Left lung (tissue), 10 donors: Measurements from ENCODE around the gene ZDHHC6. TPM values are rescaled to one million over a fixed set of nuclear protein-coding genes. Genes with fewer than 3 reads are reported as not detected.
A peak's percentile ranks its signal among the peaks of the same experiment; 100 is the strongest.

Source experiments
- ATAC-seq: fragments of 200-7000 bp; cut with Tn5 transposase; one replicate; pipeline ENCODE4 v1.9.1; 2020; ENCODE audit warnings: moderate library complexity
- DNase-seq, 4 donors: peaks; one replicate each; pipeline ENCODE4 v3.0.0-alpha.2; 2013 to 2020
- H3K27ac ChIP-seq, 2 donors: fragments of 200-600 bp; sonication (generic) in 1 of 2; one replicate each; pipeline versions ENCODE4 v1.5.0 to v1.8.0; 2020 to 2021
- H3K27me3 ChIP-seq, 2 donors: fragments of 200-600 bp; sonication (generic) in 1 of 2; one replicate each; pipeline versions ENCODE4 v1.5.0 to v1.8.0; 2020 to 2021
- H3K36me3 ChIP-seq, 2 donors: fragments of 200-600 bp; sonication (generic) in 1 of 2; one replicate each; pipeline versions ENCODE4 v1.5.0 to v1.8.0; 2020 to 2021
- H3K4me1 ChIP-seq, 2 donors: fragments of 200-600 bp; one replicate each; pipeline ENCODE4 v1.8.0; 2021
- H3K4me3 ChIP-seq, 2 donors: fragments of 200-600 bp; sonication (generic) in 1 of 2; one replicate each; pipeline versions ENCODE4 v1.5.0 to v1.8.0; 2020 to 2021; ENCODE audit warnings: mild to moderate bottlenecking in 1 of 2
- H3K9me3 ChIP-seq, 2 donors: fragments of 200-600 bp; sonication (generic) in 1 of 2; one replicate each; pipeline versions ENCODE4 v1.5.0 to v1.8.0; 2020 to 2021
- CTCF ChIP-seq, 2 donors: fragments of 200-600 bp; sonication (generic) in 1 of 2; IDR thresholded peaks; one replicate each; pipeline versions ENCODE4 v1.5.0 to v1.8.0; 2021; ENCODE audit warnings: antibody characterized with exemption in 2 of 2
- intact Hi-C, 2 donors: fragments of 100-400 bp; cut with DNase I; formaldehyde crosslinking; loops; one replicate each; pipeline versions ENCODE4 v1.11.2 to v1.14.2; 2022
- polyA plus RNA-seq, 6 donors: library from polyadenylated mRNA; unstranded; fragments of 120-200 nt; gene quantifications; one replicate each; pipeline ENCODE4 v1.2.1, GENCODE V29; 2013; ENCODE audit not compliant: insufficient read length in 6 of 6
- total RNA-seq, 2 donors: library from RNA; stranded (reverse); fragmentation: NEBNext Ultra II Directional; extraction: Animal tissue kit (Norgen Biotek cat#: 25700); gene quantifications; one replicate each; pipeline ENCODE4 v1.2.1, GENCODE V29; 2021
- donor health status: DM: no; HTN: yes; CAD: no.
- donor health status: DM: no; HTN: no; CAD: no.

ZDHHC6 gene
- total and polyA plus RNA-seq, 8 donors, result 36.0 to 72.1 (median 61.4) TPM

- peak in 1 of 2 donors; percentile 34 for TF ChIP-seq CTCF (IDR thresholded peaks at IDR 0.05)
- Histone ChIP-seq H3K27me3 (no peaks in the 10 kb centered on the region), H3K9me3 (no peaks in the 10 kb centered on the region), H3K36me3 (peaks cover 0 to 93% of the 10 kb centered on the region in 2 donors), H3K4me1 (no peaks in the 10 kb centered on the region), H3K4me3 (no peak overlapping the region), H3K27ac (no peak overlapping the region)
- intact Hi-C loops, result loop anchor here in 1 of 2 donors (5.0 kb wide), 1 partner anchor 113 kb away; no protein-coding TSS in a partner anchor
- ATAC-seq (peak; percentile 65), DNase-seq (peak in 2 of 4 donors; percentile 4 to 19)
These were observed 11.6 kb downstream of the ZDHHC6 start for GRCh38 chr10:112434988-112435619.

- no peak for TF ChIP-seq CTCF (IDR thresholded peaks at IDR 0.05)
- intact Hi-C loops, result loop anchor here in 1 of 2 donors (5.0 kb wide), 1 partner anchor 111 kb away; no protein-coding TSS in a partner anchor
- Histone ChIP-seq H3K36me3 (peaks cover 0 to 93% of the 10 kb centered on the region in 2 donors), H3K27ac (no peak overlapping the region), H3K4me3 (no peak overlapping the region), H3K27me3 (no peaks in the 10 kb centered on the region), H3K4me1 (no peaks in the 10 kb centered on the region), H3K9me3 (no peaks in the 10 kb centered on the region)
- DNase-seq (no peak), ATAC-seq (no peak)
These were observed 13.6 kb downstream of the ZDHHC6 start for GRCh38 chr10:112433136-112433535.

- H3K27ac ChIP-seq, result no peak overlapping the region
These were observed 17.0 kb downstream of the ZDHHC6 start for GRCh38 chr10:112429654-112430230.

GRCh38 chr10:112429147-112429546 lies 17.6 kb downstream of the ZDHHC6 start:
- Histone ChIP-seq H3K9me3 (no peaks in the 10 kb centered on the region), H3K27me3 (no peaks in the 10 kb centered on the region), H3K4me3 (no peak overlapping the region), H3K4me1 (no peaks in the 10 kb centered on the region), H3K36me3 (peaks cover 0 to 100% of the 10 kb centered on the region in 2 donors), H3K27ac (no peak overlapping the region)
- intact Hi-C loops, result no loop called here
- TF ChIP-seq CTCF (IDR thresholded peaks at IDR 0.05), result no peak
- no peak for ATAC-seq
- no peak for DNase-seq

More at GRCh38 chr10:112429654-112430230, 17.0 kb downstream of the ZDHHC6 start:
- H3K9me3 ChIP-seq, result no peaks in the 10 kb centered on the region
- peaks cover 0 to 100% of the 10 kb centered on the region in 2 donors for H3K36me3 ChIP-seq
- ATAC-seq, result no peak
- no peak for TF ChIP-seq CTCF (IDR thresholded peaks at IDR 0.05)
- H3K27me3 ChIP-seq, result no peaks in the 10 kb centered on the region
- intact Hi-C loops, result loop anchor here in 1 of 2 donors (5.0 kb wide), 1 partner anchor 107 kb away; no protein-coding TSS in a partner anchor
- H3K4me3 ChIP-seq, result no peak overlapping the region
- H3K4me1 ChIP-seq, result no peaks in the 10 kb centered on the region
- peak in 1 of 4 donors; percentile 56 for DNase-seq

- Histone ChIP-seq H3K27ac (no peak overlapping the region), H3K4me3 (no peak overlapping the region), H3K9me3 (no peaks in the 10 kb centered on the region), H3K27me3 (no peaks in the 10 kb centered on the region), H3K4me1 (no peaks in the 10 kb centered on the region), H3K36me3 (peaks cover 0 to 100% of the 10 kb centered on the region in 2 donors)
- DNase-seq, result no peak
- intact Hi-C loops, result no loop called here
- no peak for TF ChIP-seq CTCF (IDR thresholded peaks at IDR 0.05)
- no peak for ATAC-seq
These were observed 20.6 kb downstream of the ZDHHC6 start for GRCh38 chr10:112426111-112426510.
